Activated T-cell treated with anti-CD3 and anti-CD28 coated beads, Interleukin-2, amount 50 U/mL, for 72 hours (primary cell): ENCODE measurements around the gene REPIN1. TPM values are rescaled to one million over a fixed set of nuclear protein-coding genes. Genes with fewer than 3 reads are reported as not detected.

Experiments used
- ATAC-seq, 2 donors: fragments of 150-1000 bp; cut with Tn5 transposase; replicated peaks in 1 of 2; 2 replicates each; pipeline ENCODE4 v1.10.0; 2021; ENCODE audit warnings: moderate library complexity in 2 of 2, mild to moderate bottlenecking in 1 of 2
- DNase-seq, 2 donors: peaks; one replicate each; pipeline ENCODE4 v3.0.0; 2021 to 2022; ENCODE audit warnings: mixed read lengths in 1 of 2
- H3K27ac Mint-ChIP-seq: one replicate; pipeline ENCODE4 v1.8.0; 2022; ENCODE audit warnings: mild to moderate bottlenecking, moderate library complexity, mixed read lengths
- H3K27me3 Mint-ChIP-seq: one replicate; pipeline ENCODE4 v1.8.0; 2022; ENCODE audit warnings: low read depth, mixed read lengths
- H3K36me3 Mint-ChIP-seq, 2 donors: one replicate each; pipeline ENCODE4 v1.8.0; 2022; ENCODE audit warnings: mixed read lengths in 2 of 2, mild to moderate bottlenecking in 1 of 2; ENCODE audit not compliant: insufficient read depth in 2 of 2
- H3K4me1 Mint-ChIP-seq: one replicate; pipeline ENCODE4 v1.8.0; 2022; ENCODE audit warnings: low read depth, mixed read lengths
- H3K4me3 Mint-ChIP-seq, 2 donors: one replicate each; pipeline ENCODE4 v1.8.0; 2022; ENCODE audit warnings: mild to moderate bottlenecking in 2 of 2, mixed read lengths in 2 of 2, moderate library complexity in 2 of 2
- H3K9me3 Mint-ChIP-seq, 2 donors: one replicate each; pipeline ENCODE4 v1.8.0; 2022; ENCODE audit warnings: mixed read lengths in 2 of 2
- total RNA-seq, 2 donors: library from RNA; stranded (reverse); gene quantifications; one replicate each; pipeline ENCODE4 v1.2.3, GENCODE V29; 2022

The REPIN1 gene
- total RNA-seq, 2 donors from 2014 or later = 53.6 to 73.7 TPM

GRCh38 chr7:150358433-150358832 lies 10.2 kb upstream of the REPIN1 start:
- no peaks in the 10 kb centered on the region for H3K27me3 Mint-ChIP-seq
- ATAC-seq = peak; percentile 18 to 33
- H3K4me3 Mint-ChIP-seq = peak overlapping the region; percentile 9 to 72
- H3K36me3 Mint-ChIP-seq = peaks cover 3 to 5% of the 10 kb centered on the region in 2 donors
- DNase-seq = no peak
- H3K27ac Mint-ChIP-seq = peak overlapping the region; percentile 59
- peaks cover 3 to 4% of the 10 kb centered on the region in 2 donors for H3K9me3 Mint-ChIP-seq
- H3K4me1 Mint-ChIP-seq = peaks cover 47% of the 10 kb centered on the region

- peak overlapping the region; percentile 59 for H3K27ac Mint-ChIP-seq
- H3K4me1 Mint-ChIP-seq = peaks cover 52% of the 10 kb centered on the region
- DNase-seq = no peak
- no peaks in the 10 kb centered on the region for H3K27me3 Mint-ChIP-seq
- peaks cover 3 to 5% of the 10 kb centered on the region in 2 donors for H3K36me3 Mint-ChIP-seq
- peak overlapping the region in 1 of 2 donors; percentile 72 for H3K4me3 Mint-ChIP-seq
- peaks cover 3 to 4% of the 10 kb centered on the region in 2 donors for H3K9me3 Mint-ChIP-seq
- ATAC-seq = no peak
These were observed 9.5 kb upstream of the REPIN1 start for GRCh38 chr7:150358988-150359621.

GRCh38 chr7:150359622-150360362 lies 8.8 kb upstream of the REPIN1 start:
- ATAC-seq = no peak
- Mint-ChIP-seq H3K27ac (peak overlapping the region; percentile 40), H3K4me1 (peaks cover 55% of the 10 kb centered on the region), H3K27me3 (no peaks in the 10 kb centered on the region), H3K9me3 (peaks cover 3 to 4% of the 10 kb centered on the region in 2 donors), H3K4me3 (no peak overlapping the region), H3K36me3 (peaks cover 3 to 5% of the 10 kb centered on the region in 2 donors)
- DNase-seq = no peak

GRCh38 chr7:150360363-150361058 lies 8.1 kb upstream of the REPIN1 start:
- peaks cover 3 to 4% of the 10 kb centered on the region in 2 donors for H3K9me3 Mint-ChIP-seq
- ATAC-seq = no peak
- H3K4me1 Mint-ChIP-seq = peaks cover 58% of the 10 kb centered on the region
- peak overlapping the region; percentile 40 for H3K27ac Mint-ChIP-seq
- no peak for DNase-seq
- H3K4me3 Mint-ChIP-seq = no peak overlapping the region
- H3K27me3 Mint-ChIP-seq = no peaks in the 10 kb centered on the region
- H3K36me3 Mint-ChIP-seq = peaks cover 3 to 5% of the 10 kb centered on the region in 2 donors

GRCh38 chr7:150361402-150361801 lies 7.2 kb upstream of the REPIN1 start:
- no peaks in the 10 kb centered on the region for H3K27me3 Mint-ChIP-seq
- H3K4me3 Mint-ChIP-seq = no peak overlapping the region
- ATAC-seq (no peak), DNase-seq (no peak)
- H3K27ac Mint-ChIP-seq = no peak overlapping the region
- peaks cover 3 to 4% of the 10 kb centered on the region in 2 donors for H3K9me3 Mint-ChIP-seq
- peaks cover 57% of the 10 kb centered on the region for H3K4me1 Mint-ChIP-seq
- peaks cover 3 to 5% of the 10 kb centered on the region in 2 donors for H3K36me3 Mint-ChIP-seq

GRCh38 chr7:150361807-150362621 lies 6.6 kb upstream of the REPIN1 start:
- H3K9me3 Mint-ChIP-seq = peaks cover 3 to 4% of the 10 kb centered on the region in 2 donors
- H3K36me3 Mint-ChIP-seq = peaks cover 3 to 5% of the 10 kb centered on the region in 2 donors
- no peaks in the 10 kb centered on the region for H3K27me3 Mint-ChIP-seq
- H3K4me1 Mint-ChIP-seq = peaks cover 54% of the 10 kb centered on the region
- no peak for ATAC-seq
- no peak overlapping the region for H3K4me3 Mint-ChIP-seq
- no peak for DNase-seq
- H3K27ac Mint-ChIP-seq = no peak overlapping the region

- peaks cover 3 to 5% of the 10 kb centered on the region in 2 donors for H3K36me3 Mint-ChIP-seq
- peaks cover 45% of the 10 kb centered on the region for H3K4me1 Mint-ChIP-seq
- H3K9me3 Mint-ChIP-seq = peaks cover 3 to 4% of the 10 kb centered on the region in 2 donors
- no peak overlapping the region for H3K4me3 Mint-ChIP-seq
- H3K27me3 Mint-ChIP-seq = no peaks in the 10 kb centered on the region
- DNase-seq = no peak
- H3K27ac Mint-ChIP-seq = no peak overlapping the region
- no peak for ATAC-seq
These were observed 5.3 kb upstream of the REPIN1 start for GRCh38 chr7:150363370-150363769.

- Mint-ChIP-seq H3K36me3 (peaks cover 3 to 5% of the 10 kb centered on the region in 2 donors), H3K27me3 (no peaks in the 10 kb centered on the region), H3K9me3 (peaks cover 3 to 4% of the 10 kb centered on the region in 2 donors), H3K27ac (no peak overlapping the region), H3K4me1 (peaks cover 40% of the 10 kb centered on the region), H3K4me3 (no peak overlapping the region)
- DNase-seq (no peak), ATAC-seq (no peak)
These were observed 4.8 kb upstream of the REPIN1 start for GRCh38 chr7:150363872-150364271.

- no peak for ATAC-seq
- H3K9me3 Mint-ChIP-seq = peaks cover 0 to under 1% of the 10 kb centered on the region in 2 donors
- no peak for DNase-seq
- H3K27me3 Mint-ChIP-seq = no peaks in the 10 kb centered on the region
- peaks cover 0 to 1% of the 10 kb centered on the region in 2 donors for H3K36me3 Mint-ChIP-seq
- no peak overlapping the region for H3K27ac Mint-ChIP-seq
- H3K4me1 Mint-ChIP-seq = peaks cover 35% of the 10 kb centered on the region
- H3K4me3 Mint-ChIP-seq = no peak overlapping the region
These were observed 3.4 kb upstream of the REPIN1 start for GRCh38 chr7:150365194-150365593.

- H3K27ac Mint-ChIP-seq = no peak overlapping the region
- H3K27me3 Mint-ChIP-seq = no peaks in the 10 kb centered on the region
- peaks cover 40% of the 10 kb centered on the region for H3K4me1 Mint-ChIP-seq
- ATAC-seq (no peak), DNase-seq (no peak)
- H3K36me3 Mint-ChIP-seq = no peaks in the 10 kb centered on the region
- no peaks in the 10 kb centered on the region for H3K9me3 Mint-ChIP-seq
- H3K4me3 Mint-ChIP-seq = no peak overlapping the region
These were observed 2.8 kb upstream of the REPIN1 start for GRCh38 chr7:150365673-150366398.

- Mint-ChIP-seq H3K36me3 (no peaks in the 10 kb centered on the region), H3K27ac (peak overlapping the region; percentile 93), H3K27me3 (no peaks in the 10 kb centered on the region), H3K9me3 (no peaks in the 10 kb centered on the region), H3K4me1 (peaks cover 42% of the 10 kb centered on the region), H3K4me3 (peak overlapping the region; percentile 87 to 93)
- ATAC-seq = no peak
- no peak for DNase-seq
These were observed 936 bp upstream of the REPIN1 start for GRCh38 chr7:150367677-150368095.
